HepG2 (cell line): ENCODE results near the gene TARS3.
"Not testable (repeated sequence)": the region's sequence is repeated elsewhere in the genome, so short reads cannot be mapped to it uniquely, and the experiment has no call there.

Experiments
- CTCF ChIP-seq: sonication (generic); formaldehyde crosslinking; IDR thresholded peaks from 2 replicates; pipeline ENCODE4 v1.5.0; 2020; ENCODE audit warnings: mild to moderate bottlenecking, missing genetic modification reagents, moderate library complexity
- KLF13 ChIP-seq: sonication (generic); formaldehyde crosslinking; IDR thresholded peaks from 2 replicates; pipeline ENCODE4 v1.4.0; 2020; ENCODE audit warnings: mild to moderate bottlenecking, missing genetic modification reagents
- TCF7 ChIP-seq: sonication (generic); IDR thresholded peaks from 2 replicates; pipeline ENCODE4 v1.6.1; 2016; ENCODE audit warnings: antibody characterized with exemption, low read depth
- ZNF556 ChIP-seq: sonication (generic); formaldehyde crosslinking; IDR thresholded peaks from 2 replicates; pipeline ENCODE4 v1.4.0; 2020; ENCODE audit warnings: mild to moderate bottlenecking, missing genetic modification reagents, borderline replicate concordance
- ZSCAN21 ChIP-seq: sonication (generic); formaldehyde crosslinking; IDR thresholded peaks from 2 replicates; pipeline ENCODE4 v1.8.0; 2022; ENCODE audit warnings: mild to moderate bottlenecking, missing genetic modification reagents, moderate library complexity, borderline replicate concordance
- TF ChIP-seq, protein P1 (sequence below): sonication (generic); formaldehyde crosslinking; IDR thresholded peaks from 2 replicates; pipeline ENCODE4 v1.4.0; 2020; ENCODE audit warnings: missing genetic modification reagents
- TF ChIP-seq, protein P2 (sequence below): sonication (generic); formaldehyde crosslinking; IDR thresholded peaks from 2 replicates; pipeline ENCODE4 v1.8.0; 2022; ENCODE audit warnings: missing genetic modification reagents, mild to moderate bottlenecking, inconsistent platforms, borderline replicate concordance
- TF ChIP-seq, protein P3 (sequence below): IDR thresholded peaks from 2 replicates; pipeline ENCODE4 v1.6.1; 2012; ENCODE audit warnings: inconsistent platforms

GRCh38 chr15:101626729-101627128 is 97.5 kb downstream of the TARS3 start:
- TF ChIP-seq TCF7; CTCF (CRISPR knock-in tag); ZSCAN21 (CRISPR knock-in tag); KLF13 (CRISPR knock-in tag); ZNF556 (CRISPR knock-in tag): not testable (repeated sequence)
- TF ChIP-seq, protein P1, sequence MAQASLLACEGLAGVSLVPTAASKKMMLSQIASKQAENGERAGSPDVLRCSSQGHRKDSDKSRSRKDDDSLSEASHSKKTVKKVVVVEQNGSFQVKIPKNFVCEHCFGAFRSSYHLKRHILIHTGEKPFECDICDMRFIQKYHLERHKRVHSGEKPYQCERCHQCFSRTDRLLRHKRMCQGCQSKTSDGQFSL (CRISPR knock-in tag) = not testable (repeated sequence)
- TF ChIP-seq, protein P2, sequence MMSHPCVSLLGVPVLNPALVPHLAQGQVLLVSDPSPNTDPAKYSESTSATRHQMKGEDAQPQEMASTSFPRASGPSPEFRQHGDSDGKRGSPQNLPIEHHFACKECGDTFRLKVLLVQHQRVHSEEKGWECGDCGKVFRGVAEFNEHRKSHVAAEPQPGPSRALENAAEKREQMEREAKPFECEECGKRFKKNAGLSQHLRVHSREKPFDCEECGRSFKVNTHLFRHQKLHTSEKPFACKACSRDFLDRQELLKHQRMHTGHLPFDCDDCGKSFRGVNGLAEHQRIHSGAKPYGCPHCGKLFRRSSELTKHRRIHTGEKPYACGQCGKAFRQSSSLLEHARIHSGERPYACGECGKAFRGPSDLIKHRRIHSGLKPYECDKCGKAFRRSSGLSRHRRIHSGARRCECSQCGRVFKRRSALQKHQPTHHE (CRISPR knock-in tag) = not testable (repeated sequence)
- TF ChIP-seq, protein P3, sequence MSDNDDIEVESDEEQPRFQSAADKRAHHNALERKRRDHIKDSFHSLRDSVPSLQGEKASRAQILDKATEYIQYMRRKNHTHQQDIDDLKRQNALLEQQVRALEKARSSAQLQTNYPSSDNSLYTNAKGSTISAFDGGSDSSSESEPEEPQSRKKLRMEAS = not testable (repeated sequence)
